IMR-90 (cell line): ENCODE measurements around the gene USP12. TPM values are rescaled to one million over a fixed set of nuclear protein-coding genes. Genes with fewer than 3 reads are reported as not detected.

Experiments
- ATAC-seq: fragments of 200-7000 bp; cut with Tn5 transposase; 2 replicates; pipeline ENCODE4 v1.9.1; 2020; ENCODE audit warnings: low read depth, mild to moderate bottlenecking, moderate library complexity
- BruUV-seq: library from RNA; stranded (reverse); fragments of 400-500 nt; replicated peaks from 2 replicates; lab custom pipeline; 2021; lab: Mats Ljungman, UMichigan
- CTCF ChIA-PET: fragments of 300-600 bp; formaldehyde crosslinking; extraction: SDS; loops from one replicate; lab custom pipeline; 2021; ENCODE audit warnings: antibody characterized with exemption; lab: Yijun Ruan, JAX
- POLR2A ChIA-PET: fragments of 300-600 bp; sonication (Branson Sonifier 250); formaldehyde crosslinking; loops from one replicate; lab custom pipeline; 2022; ENCODE audit warnings: antibody characterized with exemption; ENCODE audit not compliant: unreplicated experiment; lab: Charles Lee
- DNase-seq: peaks from one replicate; pipeline ENCODE4 v3.0.0; 2013
- H2AFZ ChIP-seq: replicated peaks from 2 replicates; pipeline ENCODE3; 2013; ENCODE audit warnings: low read length, mild to moderate bottlenecking; ENCODE audit not compliant: poor library complexity
- H2AK5ac ChIP-seq: 2 replicates; pipeline ENCODE4 v1.6.1; 2013; ENCODE audit warnings: low read depth, low read length, inconsistent platforms
- H2AK9ac ChIP-seq: replicated peaks from 2 replicates; pipeline ENCODE3; 2013; ENCODE audit warnings: mild to moderate bottlenecking, low read depth, low read length, moderate library complexity; ENCODE audit not compliant: poor library complexity
- H2BK120ac ChIP-seq: 2 replicates; pipeline ENCODE4 v1.6.1; 2013; ENCODE audit warnings: low read depth, low read length, inconsistent platforms
- H2BK15ac ChIP-seq: 3 replicates; pipeline ENCODE4 v1.6.1; 2013; ENCODE audit warnings: low read depth, low read length, inconsistent platforms
- H2BK20ac ChIP-seq: 2 replicates; pipeline ENCODE4 v1.6.1; 2013; ENCODE audit warnings: low read depth, mild to moderate bottlenecking, inconsistent platforms, low read length, moderate library complexity
- H2BK5ac ChIP-seq: 2 replicates; pipeline ENCODE4 v1.6.1; 2013; ENCODE audit warnings: mild to moderate bottlenecking, low read depth, low read length, inconsistent platforms; ENCODE audit not compliant: poor library complexity, severe bottlenecking
- H3K14ac ChIP-seq: replicated peaks from 2 replicates; pipeline ENCODE4 v1.6.1; 2013; ENCODE audit warnings: low read depth, low read length, inconsistent platforms
- H3K18ac ChIP-seq: 2 replicates; pipeline ENCODE4 v1.6.1; 2013; ENCODE audit warnings: low read depth, low read length, control low read depth
- H3K23ac ChIP-seq: 2 replicates; pipeline ENCODE4 v1.6.1; 2013; ENCODE audit warnings: low read depth, low read length, inconsistent platforms
- H3K27ac ChIP-seq: 2 replicates; pipeline ENCODE4 v1.5.1; 2013; ENCODE audit warnings: mild to moderate bottlenecking, control low read depth, low read length; ENCODE audit not compliant: insufficient read depth
- H3K27me3 ChIP-seq: 2 replicates; pipeline ENCODE4 v1.6.1; 2013; ENCODE audit warnings: low read length; ENCODE audit not compliant: control insufficient read depth, insufficient read depth
- H3K36me3 ChIP-seq: 2 replicates; pipeline ENCODE4 v1.6.1; 2013; ENCODE audit warnings: low read length, mixed read lengths; ENCODE audit not compliant: control insufficient read depth, insufficient read depth
- H3K4ac ChIP-seq: 2 replicates; pipeline ENCODE4 v1.6.1; 2013; ENCODE audit warnings: low read depth, low read length, inconsistent platforms
- H3K4me1 ChIP-seq: 2 replicates; pipeline ENCODE4 v1.6.1; 2013; ENCODE audit warnings: low read length, mixed read lengths; ENCODE audit not compliant: control insufficient read depth, insufficient read depth
- H3K4me2 ChIP-seq: 2 replicates; pipeline ENCODE4 v1.6.1; 2013; ENCODE audit warnings: low read depth, mild to moderate bottlenecking, control low read depth, low read length, moderate library complexity
- H3K4me3 ChIP-seq: 2 replicates; pipeline ENCODE4 v1.5.1; 2013; ENCODE audit warnings: low read depth, mild to moderate bottlenecking, control low read depth, low read length, moderate library complexity; ENCODE audit not compliant: insufficient read depth
- H3K56ac ChIP-seq: 2 replicates; pipeline ENCODE4 v1.6.1; 2013; ENCODE audit warnings: low read length, inconsistent platforms; ENCODE audit not compliant: insufficient read depth; ENCODE audit errors: extremely low read depth
- H3K79me1 ChIP-seq, 2 experiments: 2 replicates each; pipeline ENCODE4 v1.6.1; 2013; ENCODE audit warnings: low read length in 2 of 2, inconsistent platforms in 1 of 2, low read depth in 1 of 2
- H3K9ac ChIP-seq: 2 replicates; pipeline ENCODE4 v1.6.1; 2013; ENCODE audit warnings: low read depth, low read length, control low read depth
- H3K9me1 ChIP-seq: 2 replicates; pipeline ENCODE4 v1.6.1; 2013; ENCODE audit warnings: low read length, inconsistent platforms; ENCODE audit not compliant: insufficient read depth
- H3K9me3 ChIP-seq: 2 replicates; pipeline ENCODE4 v1.6.1; 2013; ENCODE audit warnings: low read length; ENCODE audit not compliant: control insufficient read depth, insufficient read depth
- H4K20me1 ChIP-seq: 2 replicates; pipeline ENCODE4 v1.6.1; 2013; ENCODE audit warnings: low read length, inconsistent platforms; ENCODE audit not compliant: insufficient read depth
- H4K5ac ChIP-seq: 2 replicates; pipeline ENCODE4 v1.6.1; 2013; ENCODE audit warnings: mild to moderate bottlenecking, low read depth, low read length, control low read depth
- H4K8ac ChIP-seq, 2 experiments: 2 replicates each; pipeline ENCODE4 v1.6.1; 2013; ENCODE audit warnings: low read depth in 2 of 2, low read length in 2 of 2, control low read depth in 1 of 2, inconsistent platforms in 1 of 2
- H4K91ac ChIP-seq: 2 replicates; pipeline ENCODE4 v1.6.1; 2013; ENCODE audit warnings: low read depth, low read length, inconsistent platforms; ENCODE audit not compliant: insufficient read depth
- BHLHE40 ChIP-seq: fragments of 150-350 bp; IDR thresholded peaks from 2 replicates; pipeline ENCODE4 v1.6.1; 2016; ENCODE audit warnings: mild to moderate bottlenecking, low read depth, low read length
- CEBPB ChIP-seq: IDR thresholded peaks from 2 replicates; pipeline ENCODE4 v1.6.1; 2012; ENCODE audit warnings: low read depth, low read length, improper control_type of control experiment
- CHD1 ChIP-seq: IDR thresholded peaks from 2 replicates; pipeline ENCODE4 v1.6.1; 2012; ENCODE audit warnings: low read depth, low read length, improper control_type of control experiment
- CTCF ChIP-seq: conservative IDR thresholded peaks from 2 replicates; pipeline ENCODE4 v1.5.1; 2012; ENCODE audit warnings: mild to moderate bottlenecking, low read depth, low read length, improper control_type of control experiment
- ELK1 ChIP-seq: fragments of 150-350 bp; IDR thresholded peaks from 2 replicates; pipeline ENCODE4 v1.6.1; 2016; ENCODE audit warnings: low read depth, mild to moderate bottlenecking, low read length, moderate library complexity, borderline replicate concordance
- FOS ChIP-seq: fragments of 150-350 bp; IDR thresholded peaks from 2 replicates; pipeline ENCODE4 v1.6.1; 2016; ENCODE audit warnings: low read depth, low read length
- MAFK ChIP-seq: IDR thresholded peaks from 2 replicates; pipeline ENCODE4 v1.6.1; 2012; ENCODE audit warnings: low read depth, low read length, improper control_type of control experiment
- MAZ ChIP-seq: IDR thresholded peaks from 2 replicates; pipeline ENCODE4 v1.6.1; 2012; ENCODE audit warnings: low read depth, mild to moderate bottlenecking, low read length, improper control_type of control experiment, moderate library complexity, borderline replicate concordance
- MXI1 ChIP-seq: IDR thresholded peaks from 2 replicates; pipeline ENCODE4 v1.6.1; 2012; ENCODE audit warnings: low read depth, mild to moderate bottlenecking, low read length, moderate library complexity, borderline replicate concordance
- NFE2L2 ChIP-seq: fragments of 150-350 bp; IDR thresholded peaks from 2 replicates; pipeline ENCODE4 v1.6.1; 2016; ENCODE audit warnings: low read depth, mild to moderate bottlenecking, low read length
- POLR2A ChIP-seq: IDR thresholded peaks from 2 replicates; pipeline ENCODE4 v1.6.1; 2012; ENCODE audit warnings: mild to moderate bottlenecking, low read depth, low read length
- RAD21 ChIP-seq: IDR thresholded peaks from 2 replicates; pipeline ENCODE4 v1.6.1; 2012; ENCODE audit warnings: low read length, improper control_type of control experiment
- RCOR1 ChIP-seq: IDR thresholded peaks from 2 replicates; pipeline ENCODE4 v1.6.1; 2012; ENCODE audit warnings: mild to moderate bottlenecking, low read length, improper control_type of control experiment; ENCODE audit not compliant: insufficient replicate concordance
- RFX5 ChIP-seq: IDR thresholded peaks from 2 replicates; pipeline ENCODE4 v1.8.0; 2012; ENCODE audit warnings: low read depth, mild to moderate bottlenecking, low read length, moderate library complexity
- SMC3 ChIP-seq: fragments of 150-350 bp; IDR thresholded peaks from 2 replicates; pipeline ENCODE4 v1.6.1; 2016; ENCODE audit warnings: low read depth, mild to moderate bottlenecking, antibody characterized with exemption, low read length, moderate library complexity
- WGBS, 2 experiments: methylation state at CpG; one replicate each; pipeline versions ENCODE4 v1.1.5 to v1.1.7; 2013; ENCODE audit warnings: missing lambda C conversion rate in 2 of 2; ENCODE audit not compliant: insufficient read length in 1 of 2; ENCODE audit errors: extremely low coverage in 2 of 2; 5-methylcytosine and 5-hydroxymethylcytosine counted together
- dilution Hi-C: fragments of 300-500 bp; cut with HindIII; formaldehyde crosslinking; loops from one replicate; pipeline ENCODE4 v1.14.3; 2018; ENCODE audit warnings: low sequenced_read_pairs; ENCODE audit not compliant: unreplicated experiment
- in situ Hi-C: fragments of 300-500 bp; cut with MboI; formaldehyde crosslinking; loops from 3 replicates; pipeline ENCODE4 v1.14.3; 2019; ENCODE audit warnings: low sequenced_read_pairs, inconsistent platforms, mixed read lengths
- intact Hi-C: fragments of 100-400 bp; cut with micrococcal nuclease; formaldehyde crosslinking; loops from 2 replicates; pipeline ENCODE4 v1.10.0; 2022
- polyA plus RNA-seq, 3 experiments: library from polyadenylated mRNA; depleted of rRNA; stranded (reverse); fragments of >200 nt; gene quantifications; 2 replicates each; pipeline ENCODE4 v1.2.3, GENCODE V29; 2012; ENCODE audit warnings: low replicate concordance in 1 of 3
- total RNA-seq: library from RNA; depleted of rRNA; stranded (reverse); fragments of >200 nt; gene quantifications from 2 replicates; pipeline ENCODE4 v1.2.3, GENCODE V29; 2012
- TF ChIP-seq, protein P1 (sequence below): fragments of 150-350 bp; IDR thresholded peaks from 2 replicates; pipeline ENCODE4 v1.6.1; 2017; ENCODE audit warnings: mild to moderate bottlenecking, antibody characterized with exemption, low read length, low read depth

The USP12 gene
- total and polyA plus RNA-seq, 2 of the 4 experiments (the other 2 are of a cell fraction) = 11.8 to 16.5 TPM

DNA sequence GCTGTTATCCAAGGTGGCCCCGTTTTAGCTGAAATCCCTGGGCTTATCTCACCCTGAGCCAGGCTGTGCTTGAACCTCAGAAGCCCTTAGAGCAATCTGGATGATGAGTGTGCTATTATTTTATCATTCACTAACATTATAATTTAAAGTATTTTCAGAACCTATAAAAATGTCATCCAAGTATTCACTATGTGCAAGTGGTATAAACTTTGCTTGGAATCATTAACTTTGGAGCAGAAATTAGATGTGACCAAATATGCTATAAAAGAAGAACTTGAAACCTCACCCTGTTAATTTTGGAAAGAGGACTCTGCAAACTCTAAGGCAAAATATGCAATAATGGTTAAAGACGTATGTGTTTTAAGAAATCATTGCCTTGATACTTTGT, 147.5 kb downstream of the USP12 start:
- Histone ChIP-seq H3K9me1 (peaks cover 9% of the 10 kb centered on the region; the same call in 1 of the 2 replicates), H2BK120ac (no peak overlapping the region), H2AFZ (no peak overlapping the region), H4K91ac (no peak overlapping the region), H2BK20ac (no peak overlapping the region), H3K27me3 (peaks cover 12% of the 10 kb centered on the region), H2AK9ac (no peak overlapping the region), H4K5ac (no peak overlapping the region), H3K9ac (no peak overlapping the region), H2AK5ac (no peak overlapping the region), H4K20me1 (peaks cover 13% of the 10 kb centered on the region), H3K9me3 (no peaks in the 10 kb centered on the region), H2BK5ac (no peak overlapping the region), H3K4me2 (no peak overlapping the region), H3K79me1 (no peaks in the 10 kb centered on the region), H3K4me1 (peaks cover 13% of the 10 kb centered on the region), H3K4me3 (no peak overlapping the region), H3K18ac (no peak overlapping the region), H3K56ac (no peak overlapping the region), H3K14ac (no peak overlapping the region), H3K4ac (no peak overlapping the region), H3K27ac (no peak overlapping the region), H2BK15ac (no peak overlapping the region), H4K8ac (no peak overlapping the region), H3K36me3 (no peaks in the 10 kb centered on the region), H3K23ac (no peak overlapping the region)
- WGBS, 2 experiments = no CpG with 5 or more reads among the region's 2 CpGs
- TF ChIP-seq CTCF (no peak), RFX5 (no peak), MXI1 (no peak), ELK1 (no peak), CHD1 (no peak), FOS (no peak), SMC3 (no peak), RAD21 (no peak), MAZ (no peak), CEBPB (no peak), MAFK (no peak), RCOR1 (no peak), BHLHE40 (no peak), NFE2L2 (no peak), POLR2A (no peak)
- TF ChIP-seq, protein P1, sequence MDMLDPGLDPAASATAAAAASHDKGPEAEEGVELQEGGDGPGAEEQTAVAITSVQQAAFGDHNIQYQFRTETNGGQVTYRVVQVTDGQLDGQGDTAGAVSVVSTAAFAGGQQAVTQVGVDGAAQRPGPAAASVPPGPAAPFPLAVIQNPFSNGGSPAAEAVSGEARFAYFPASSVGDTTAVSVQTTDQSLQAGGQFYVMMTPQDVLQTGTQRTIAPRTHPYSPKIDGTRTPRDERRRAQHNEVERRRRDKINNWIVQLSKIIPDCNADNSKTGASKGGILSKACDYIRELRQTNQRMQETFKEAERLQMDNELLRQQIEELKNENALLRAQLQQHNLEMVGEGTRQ = no peak
- no peak for ATAC-seq
- dilution Hi-C loops = no loop called here
- intact Hi-C loops = no loop called here
- POLR2A ChIA-PET = no interaction called here
- no TSS peak for BruUV-seq
- in situ Hi-C loops = no loop called here
- DNase-seq = no peak
- CTCF ChIA-PET = no interaction called here
